Progenitor cell of endocrine pancreas (in vitro differentiated cells): ENCODE results near the gene CD37. TPM values are rescaled to one million over a fixed set of nuclear protein-coding genes. Genes with fewer than 3 reads are reported as not detected.
A peak's percentile ranks its signal among the peaks of the same experiment; 100 is the strongest.

ENCODE experiments used
- DNase-seq: peaks from one replicate; pipeline ENCODE4 v3.0.0; 2021; ENCODE audit warnings: low spot score; ENCODE audit not compliant: unreplicated experiment
- H3K27ac Mint-ChIP-seq: 2 replicates; pipeline ENCODE4 v1.8.0; 2021; ENCODE audit warnings: mild to moderate bottlenecking, moderate library complexity, mixed read lengths
- H3K27me3 Mint-ChIP-seq: 2 replicates; pipeline ENCODE4 v1.8.0; 2021; ENCODE audit warnings: mixed read lengths
- H3K36me3 Mint-ChIP-seq: 2 replicates; pipeline ENCODE4 v1.8.0; 2022; ENCODE audit warnings: mixed read lengths; ENCODE audit not compliant: insufficient read depth
- H3K4me1 Mint-ChIP-seq: 2 replicates; pipeline ENCODE4 v1.8.0; 2021; ENCODE audit warnings: low read depth, mixed read lengths
- H3K4me3 Mint-ChIP-seq: 2 replicates; pipeline ENCODE4 v1.8.0; 2021; ENCODE audit warnings: low read depth, mild to moderate bottlenecking, moderate library complexity, mixed read lengths
- H3K9me3 Mint-ChIP-seq: 2 replicates; pipeline ENCODE4 v1.8.0; 2021; ENCODE audit warnings: low read depth, mixed read lengths
- CTCF ChIP-seq: fragments of 200-600 bp; sonication (generic); IDR thresholded peaks from one replicate; pipeline ENCODE4 v1.5.0; 2021; ENCODE audit warnings: antibody characterized with exemption, mild to moderate bottlenecking; ENCODE audit not compliant: unreplicated experiment
- total RNA-seq: library from RNA; stranded (reverse); gene quantifications from 2 replicates; pipeline ENCODE4 v1.2.1, GENCODE V29; 2021

Gene CD37
- total RNA-seq, 1 donor from 2014 or later, result not detected

- TF ChIP-seq CTCF, result no peak
- DNase-seq, result no peak
- Mint-ChIP-seq H3K4me1 (peaks cover 3% of the 10 kb centered on the region), H3K36me3 (peaks cover 50% of the 10 kb centered on the region), H3K4me3 (no peak overlapping the region), H3K27ac (no peak overlapping the region), H3K9me3 (no peaks in the 10 kb centered on the region), H3K27me3 (no peaks in the 10 kb centered on the region)
Observed at GRCh38 chr19:49347835-49348234, 12.6 kb downstream of the CD37 start.

- Mint-ChIP-seq H3K9me3 (no peaks in the 10 kb centered on the region), H3K4me1 (peaks cover 3% of the 10 kb centered on the region), H3K27me3 (no peaks in the 10 kb centered on the region), H3K4me3 (no peak overlapping the region), H3K36me3 (peaks cover 51% of the 10 kb centered on the region), H3K27ac (no peak overlapping the region)
- TF ChIP-seq CTCF, result no peak
- no peak for DNase-seq
Observed at GRCh38 chr19:49348305-49349189, 13.3 kb downstream of the CD37 start.

- Mint-ChIP-seq H3K4me1 (peaks cover 3% of the 10 kb centered on the region), H3K36me3 (peaks cover 47% of the 10 kb centered on the region), H3K27ac (peak overlapping the region; percentile 91), H3K27me3 (no peaks in the 10 kb centered on the region), H3K4me3 (no peak overlapping the region), H3K9me3 (no peaks in the 10 kb centered on the region)
- no peak for TF ChIP-seq CTCF
- DNase-seq, result no peak
Observed at GRCh38 chr19:49349567-49349966, 14.4 kb downstream of the CD37 start.

- Mint-ChIP-seq H3K27ac (peak overlapping the region; percentile 86), H3K27me3 (no peaks in the 10 kb centered on the region), H3K9me3 (no peaks in the 10 kb centered on the region), H3K36me3 (peaks cover 39% of the 10 kb centered on the region), H3K4me3 (peak overlapping the region; percentile 48), H3K4me1 (peaks cover 22% of the 10 kb centered on the region)
- no peak for TF ChIP-seq CTCF
- DNase-seq, result no peak
Observed at GRCh38 chr19:49355909-49356353, 20.7 kb downstream of the CD37 start.

- no peak for TF ChIP-seq CTCF
- Mint-ChIP-seq H3K36me3 (peaks cover 36% of the 10 kb centered on the region), H3K4me3 (peak overlapping the region; percentile 48), H3K9me3 (no peaks in the 10 kb centered on the region), H3K27ac (peak overlapping the region; percentile 86), H3K27me3 (no peaks in the 10 kb centered on the region), H3K4me1 (peaks cover 22% of the 10 kb centered on the region)
- no peak for DNase-seq
Observed at GRCh38 chr19:49356382-49356781, 21.2 kb downstream of the CD37 start.
